ENCODE measurements around the gene DUSP1.

Gene DUSP1

GRCh38 chr5:172791726-172792445, 20.9 kb upstream of the DUSP1 start:
- no peaks in the 10 kb centered on the region for H4K20me1 ChIP-seq (ENCODE audit: low read depth, low read length)
- H3K9ac ChIP-seq (ENCODE audit: low read length) = no peak overlapping the region
- H3K4me2 ChIP-seq (ENCODE audit: low read depth, low read length, poor library complexity, severe bottlenecking) = no peak overlapping the region
- no peaks in the 10 kb centered on the region for H3K36me3 ChIP-seq (ENCODE audit: low read length)
- H2AFZ ChIP-seq (ENCODE audit: low read depth, low read length, severe bottlenecking) = no peak overlapping the region
- H3K9me3 ChIP-seq (ENCODE audit: insufficient read depth, low read length) = no peaks in the 10 kb centered on the region
- TF ChIP-seq CTCF (IDR thresholded peaks at IDR 0.05; ENCODE audit: insufficient read depth, low read length, poor library complexity, severe bottlenecking) (no peak), EZH2phosphoT487 (conservative IDR thresholded peaks at IDR 0.05; ENCODE audit: low read length) (no peak)
- H3F3A ChIP-seq (ENCODE audit: insufficient read depth) = no peaks in the 10 kb centered on the region
- H3K79me2 ChIP-seq (ENCODE audit: insufficient read depth, low read length) = no peaks in the 10 kb centered on the region
- H3K9me2 ChIP-seq (replicated peaks; ENCODE audit: insufficient read depth, low read length) = no peaks in the 10 kb centered on the region
- H3K4me3 ChIP-seq (ENCODE audit: insufficient read depth, low read length, poor library complexity, severe bottlenecking) = no peak overlapping the region
- no peak overlapping the region for H3K27ac ChIP-seq (ENCODE audit: low read depth, low read length)
- H3K27me3 ChIP-seq (ENCODE audit: low read length) = no peaks in the 10 kb centered on the region

- Histone ChIP-seq H3K9ac (ENCODE audit: low read length) (no peak overlapping the region), H3F3A (ENCODE audit: insufficient read depth) (no peaks in the 10 kb centered on the region), H3K79me2 (ENCODE audit: insufficient read depth, low read length) (no peaks in the 10 kb centered on the region), H3K9me2 (replicated peaks; ENCODE audit: insufficient read depth, low read length) (no peaks in the 10 kb centered on the region), H3K4me2 (ENCODE audit: low read depth, low read length, poor library complexity, severe bottlenecking) (no peak overlapping the region), H2AFZ (ENCODE audit: low read depth, low read length, severe bottlenecking) (no peak overlapping the region), H3K27ac (ENCODE audit: low read depth, low read length) (no peak overlapping the region), H3K4me3 (ENCODE audit: insufficient read depth, low read length, poor library complexity, severe bottlenecking) (no peak overlapping the region), H3K9me3 (ENCODE audit: insufficient read depth, low read length) (no peaks in the 10 kb centered on the region), H3K27me3 (ENCODE audit: low read length) (no peaks in the 10 kb centered on the region), H3K36me3 (ENCODE audit: low read length) (no peaks in the 10 kb centered on the region), H4K20me1 (ENCODE audit: low read depth, low read length) (no peaks in the 10 kb centered on the region)
- TF ChIP-seq CTCF (IDR thresholded peaks at IDR 0.05; ENCODE audit: insufficient read depth, low read length, poor library complexity, severe bottlenecking) (no peak), EZH2phosphoT487 (conservative IDR thresholded peaks at IDR 0.05; ENCODE audit: low read length) (no peak)
Observed at GRCh38 chr5:172791286-172791685, 20.3 kb upstream of the DUSP1 start.

- no peak for TF ChIP-seq CTCF (IDR thresholded peaks at IDR 0.05; ENCODE audit: insufficient read depth, low read length, poor library complexity, severe bottlenecking)
- no peak for TF ChIP-seq EZH2phosphoT487 (conservative IDR thresholded peaks at IDR 0.05; ENCODE audit: low read length)
- H3K27ac ChIP-seq (ENCODE audit: low read depth, low read length) = no peak overlapping the region
- no peak overlapping the region for H2AFZ ChIP-seq (ENCODE audit: low read depth, low read length, severe bottlenecking)
- no peaks in the 10 kb centered on the region for H3F3A ChIP-seq (ENCODE audit: insufficient read depth)
- no peaks in the 10 kb centered on the region for H3K9me2 ChIP-seq (replicated peaks; ENCODE audit: insufficient read depth, low read length)
- H3K36me3 ChIP-seq (ENCODE audit: low read length) = no peaks in the 10 kb centered on the region
- H3K9ac ChIP-seq (ENCODE audit: low read length) = no peak overlapping the region
- H4K20me1 ChIP-seq (ENCODE audit: low read depth, low read length) = no peaks in the 10 kb centered on the region
- H3K4me3 ChIP-seq (ENCODE audit: insufficient read depth, low read length, poor library complexity, severe bottlenecking) = no peak overlapping the region
- H3K4me2 ChIP-seq (ENCODE audit: low read depth, low read length, poor library complexity, severe bottlenecking) = no peak overlapping the region
- H3K9me3 ChIP-seq (ENCODE audit: insufficient read depth, low read length) = no peaks in the 10 kb centered on the region
- no peaks in the 10 kb centered on the region for H3K27me3 ChIP-seq (ENCODE audit: low read length)
- H3K79me2 ChIP-seq (ENCODE audit: insufficient read depth, low read length) = no peaks in the 10 kb centered on the region
Observed at GRCh38 chr5:172790496-172790889, 19.5 kb upstream of the DUSP1 start.

Data from SU-DHL-6 (cell line).